HepG2 (cell line): Measurements from ENCODE around the gene B3GNT5. TPM values are rescaled to one million over a fixed set of nuclear protein-coding genes. Genes with fewer than 3 reads are reported as not detected.

Experiments used
- ATAC-seq: fragments of 200-7000 bp; cut with Tn5 transposase; 3 replicates; pipeline ENCODE4 v1.9.1; 2020; ENCODE audit warnings: mild to moderate bottlenecking, moderate library complexity
- BruUV-seq: library from RNA; stranded (reverse); fragments of 400-500 nt; replicated peaks from 2 replicates; lab custom pipeline; 2021; lab: Mats Ljungman, UMichigan
- CTCF ChIA-PET: fragments of 300-600 bp; formaldehyde crosslinking; extraction: SDS; loops from one replicate; lab custom pipeline; 2021; ENCODE audit warnings: low total read pairs, inconsistent platforms, low intra/inter-chr PET ratio; lab: Yijun Ruan, JAX
- POLR2A ChIA-PET: fragments of 350-600 bp; sonication (Branson Sonifier 250); formaldehyde crosslinking; loops from one replicate; lab custom pipeline; 2020; ENCODE audit warnings: antibody characterized with exemption, inconsistent platforms; lab: Yijun Ruan, JAX
- DNase-seq: peaks from one replicate; pipeline ENCODE4 v3.0.0-alpha.2; 2015; ENCODE audit warnings: low spot score
- FAIRE-seq: peaks from 3 replicates; lab custom pipeline; 2011; peaks lifted over from hg19 to GRCh38; lab: Jason Lieb, UNC
- H2AFZ ChIP-seq: one replicate; pipeline ENCODE4 v1.6.1; 2011; ENCODE audit warnings: low read length, inconsistent platforms
- H3K27ac ChIP-seq: fragments of 300-600 bp; 3 replicates; pipeline ENCODE4 v1.8.0; 2011; ENCODE audit warnings: mixed run types, mild to moderate bottlenecking, mixed read lengths, low read length, inconsistent platforms; ENCODE audit not compliant: insufficient read depth; ENCODE audit errors: extremely low read length
- H3K27me3 ChIP-seq, 2 experiments: fragments of 200-600 bp in 1 of 2; 2 replicates in 1 of 2; 3 replicates in 1 of 2; pipeline versions ENCODE4 v1.6.0 to v1.8.0; 2011; ENCODE audit warnings: low read length in 2 of 2, mild to moderate bottlenecking in 2 of 2, moderate library complexity in 2 of 2, inconsistent platforms in 1 of 2; ENCODE audit not compliant: insufficient read depth in 2 of 2, control insufficient read depth in 1 of 2
- H3K36me3 ChIP-seq, 2 experiments: fragments of 200-600 bp in 1 of 2; replicated peaks in 1 of 2; 2 replicates in 1 of 2; 3 replicates in 1 of 2; pipeline versions ENCODE4 v1.5.1 to v1.8.0; 2011; ENCODE audit warnings: low read length in 2 of 2, inconsistent platforms in 1 of 2; ENCODE audit not compliant: insufficient read depth in 2 of 2, control insufficient read depth in 1 of 2
- H3K4me1 ChIP-seq: 2 replicates; pipeline ENCODE4 v1.5.1; 2012; ENCODE audit warnings: low read length, inconsistent platforms; ENCODE audit not compliant: insufficient read depth
- H3K4me2 ChIP-seq: 2 replicates; pipeline ENCODE4 v1.6.0; 2011; ENCODE audit warnings: low read depth, low read length, inconsistent platforms
- H3K4me3 ChIP-seq, 3 experiments: fragments of 200-600 bp in 1 of 3; sonication (generic), shearing (Covaris generic) in 1 of 3; replicated peaks in 1 of 3; 2 replicates each; pipeline ENCODE4 v1.5.1; 2011 to 2016; ENCODE audit warnings: low read length in 3 of 3, inconsistent platforms in 2 of 3, low read depth in 2 of 3, mild to moderate bottlenecking in 2 of 3, control low read depth in 1 of 3, mixed read lengths in 1 of 3; ENCODE audit not compliant: insufficient read depth in 1 of 3
- H3K79me2 ChIP-seq: one replicate; pipeline ENCODE4 v1.6.1; 2011; ENCODE audit warnings: low read length, inconsistent platforms; ENCODE audit not compliant: insufficient read depth
- H3K9ac ChIP-seq: 2 replicates; pipeline ENCODE4 v1.6.0; 2011; ENCODE audit warnings: mild to moderate bottlenecking, low read depth, low read length, inconsistent platforms; ENCODE audit not compliant: insufficient read depth
- H3K9me3 ChIP-seq: 2 replicates; pipeline ENCODE4 v1.5.1; 2012; ENCODE audit warnings: mild to moderate bottlenecking, low read length
- H4K20me1 ChIP-seq: 2 replicates; pipeline ENCODE4 v1.6.0; 2011; ENCODE audit warnings: inconsistent platforms, mild to moderate bottlenecking, low read length, moderate library complexity; ENCODE audit not compliant: insufficient read depth
- ARHGAP35 ChIP-seq: sonication (generic); formaldehyde crosslinking; IDR thresholded peaks from 2 replicates; pipeline ENCODE4 v1.9.0; 2022; ENCODE audit warnings: mild to moderate bottlenecking, inconsistent platforms, moderate library complexity, missing genetic modification reagents, borderline replicate concordance
- ATF7 ChIP-seq, 2 experiments: fragments of 450-650 bp in 1 of 2; sonication (generic) in 1 of 2; formaldehyde crosslinking in 1 of 2; IDR thresholded peaks; 2 replicates each; pipeline versions ENCODE4 v1.4.0 to v1.6.1; 2016 to 2020; ENCODE audit warnings: antibody characterized with exemption in 1 of 2, mild to moderate bottlenecking in 1 of 2, missing genetic modification reagents in 1 of 2
- FOXC1 ChIP-seq: sonication (generic); formaldehyde crosslinking; IDR thresholded peaks from 2 replicates; pipeline ENCODE4 v1.8.0; 2022; ENCODE audit warnings: mild to moderate bottlenecking, missing genetic modification reagents, borderline replicate concordance
- FOXO4 ChIP-seq: sonication (generic); formaldehyde crosslinking; conservative IDR thresholded peaks from 2 replicates; pipeline ENCODE4 v1.8.1; 2023; ENCODE audit warnings: missing genetic modification reagents
- ZBED4 ChIP-seq: sonication (generic); formaldehyde crosslinking; IDR thresholded peaks from 2 replicates; pipeline ENCODE4 v1.4.0; 2020; ENCODE audit warnings: missing genetic modification reagents, borderline replicate concordance
- WGBS: methylation state at CpG from one replicate; pipeline ENCODE4 v1.1.6; 2017; ENCODE audit warnings: low lambda C conversion rate; 5-methylcytosine and 5-hydroxymethylcytosine counted together
- in situ Hi-C: cut with HindIII; loops from 2 replicates; pipeline ENCODE4 v1.10.0; 2017; ENCODE audit warnings: low pct_unique_long_range_greater_than_20kb; ENCODE audit not compliant: extremely low pct_ligation_motif_present
- intact Hi-C: fragments of 100-400 bp; cut with micrococcal nuclease; formaldehyde crosslinking; loops from one replicate; pipeline ENCODE4 v1.10.0; 2022; ENCODE audit not compliant: unreplicated experiment
- polyA plus RNA-seq, 8 experiments: library from polyadenylated mRNA; depleted of rRNA in 3 of 8; stranded (reverse) in 7 of 8; unstranded in 1 of 8; fragments of >200 nt; fragmentation: Illumina TruSeq in 4 of 8; extraction: Trizol in 4 of 8; gene quantifications; 2 replicates each; pipeline versions ENCODE4 v1.2.1 to v1.2.3, GENCODE V29; 2011 to 2016; ENCODE audit warnings: low read depth in 4 of 8, missing spikeins in 1 of 8, mixed read lengths in 1 of 8; ENCODE audit not compliant: insufficient read depth in 1 of 8
- total RNA-seq, 5 experiments: library from RNA; depleted of rRNA; stranded (reverse); fragments of >200 nt; fragmentation: Illumina TruSeq; extraction: Trizol; gene quantifications; 2 replicates each; pipeline ENCODE4 v1.2.3, GENCODE V29; 2016; ENCODE audit warnings: low read depth in 1 of 5
- TF ChIP-seq, protein P1 (sequence below): IDR thresholded peaks from 2 replicates; pipeline ENCODE4 v1.6.1; 2016; ENCODE audit warnings: missing genetic modification reagents, missing compliant biosample characterization
- TF ChIP-seq, protein P2 (sequence below): sonication (generic); formaldehyde crosslinking; IDR thresholded peaks from 2 replicates; pipeline ENCODE4 v1.4.0; 2020; ENCODE audit warnings: low read depth, mild to moderate bottlenecking, missing genetic modification reagents
- TF ChIP-seq, protein P3 (sequence below): sonication (generic); formaldehyde crosslinking; IDR thresholded peaks from 2 replicates; pipeline ENCODE4 v1.4.0; 2020; ENCODE audit warnings: missing genetic modification reagents, mild to moderate bottlenecking, borderline replicate concordance

The B3GNT5 gene
- total and polyA plus RNA-seq, 2 of the 13 experiments (the other 11 are each of a cell fraction or from before 2014, with no cell fraction given): not detected

- Histone ChIP-seq H3K27ac (no peak overlapping the region), H3K27me3 (peaks cover 1 to 33% of the 10 kb centered on the region in 2 experiments; a peak in 3 of 5 replicates), H4K20me1 (no peaks in the 10 kb centered on the region), H3K9me3 (no peaks in the 10 kb centered on the region), H3K4me3 (no peak overlapping the region), H3K36me3 (no peaks in the 10 kb centered on the region), H2AFZ (no peak overlapping the region), H3K4me1 (no peaks in the 10 kb centered on the region), H3K79me2 (no peaks in the 10 kb centered on the region), H3K4me2 (no peak overlapping the region), H3K9ac (no peak overlapping the region)
- in situ Hi-C loops (no loop called here), intact Hi-C loops (no loop called here)
- WGBS: 2% methylated on average over 2 of the region's 2 CpGs
- CTCF ChIA-PET: no interaction called here
- DNase-seq (no peak), FAIRE-seq (no peak), ATAC-seq (no peak)
- POLR2A ChIA-PET: no interaction called here
- no TSS peak for BruUV-seq
- TF ChIP-seq, protein P1, sequence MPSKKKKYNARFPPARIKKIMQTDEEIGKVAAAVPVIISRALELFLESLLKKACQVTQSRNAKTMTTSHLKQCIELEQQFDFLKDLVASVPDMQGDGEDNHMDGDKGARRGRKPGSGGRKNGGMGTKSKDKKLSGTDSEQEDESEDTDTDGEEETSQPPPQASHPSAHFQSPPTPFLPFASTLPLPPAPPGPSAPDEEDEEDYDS (CRISPR knock-in tag): no peak
- TF ChIP-seq FOXC1 (CRISPR knock-in tag) (no peak), ATF7 (IDR thresholded peaks at IDR 0.05) (0 out of 2 replicates have a peak, but pooled peaks have one; percentile 12), ATF7 (CRISPR knock-in tag; IDR thresholded peaks at IDR 0.05) (no peak), ARHGAP35 (CRISPR knock-in tag) (no peak), ZBED4 (no peak), FOXO4 (no peak)
- TF ChIP-seq, protein P2, sequence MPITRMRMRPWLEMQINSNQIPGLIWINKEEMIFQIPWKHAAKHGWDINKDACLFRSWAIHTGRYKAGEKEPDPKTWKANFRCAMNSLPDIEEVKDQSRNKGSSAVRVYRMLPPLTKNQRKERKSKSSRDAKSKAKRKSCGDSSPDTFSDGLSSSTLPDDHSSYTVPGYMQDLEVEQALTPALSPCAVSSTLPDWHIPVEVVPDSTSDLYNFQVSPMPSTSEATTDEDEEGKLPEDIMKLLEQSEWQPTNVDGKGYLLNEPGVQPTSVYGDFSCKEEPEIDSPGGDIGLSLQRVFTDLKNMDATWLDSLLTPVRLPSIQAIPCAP (CRISPR knock-in tag): no peak
- TF ChIP-seq, protein P3, sequence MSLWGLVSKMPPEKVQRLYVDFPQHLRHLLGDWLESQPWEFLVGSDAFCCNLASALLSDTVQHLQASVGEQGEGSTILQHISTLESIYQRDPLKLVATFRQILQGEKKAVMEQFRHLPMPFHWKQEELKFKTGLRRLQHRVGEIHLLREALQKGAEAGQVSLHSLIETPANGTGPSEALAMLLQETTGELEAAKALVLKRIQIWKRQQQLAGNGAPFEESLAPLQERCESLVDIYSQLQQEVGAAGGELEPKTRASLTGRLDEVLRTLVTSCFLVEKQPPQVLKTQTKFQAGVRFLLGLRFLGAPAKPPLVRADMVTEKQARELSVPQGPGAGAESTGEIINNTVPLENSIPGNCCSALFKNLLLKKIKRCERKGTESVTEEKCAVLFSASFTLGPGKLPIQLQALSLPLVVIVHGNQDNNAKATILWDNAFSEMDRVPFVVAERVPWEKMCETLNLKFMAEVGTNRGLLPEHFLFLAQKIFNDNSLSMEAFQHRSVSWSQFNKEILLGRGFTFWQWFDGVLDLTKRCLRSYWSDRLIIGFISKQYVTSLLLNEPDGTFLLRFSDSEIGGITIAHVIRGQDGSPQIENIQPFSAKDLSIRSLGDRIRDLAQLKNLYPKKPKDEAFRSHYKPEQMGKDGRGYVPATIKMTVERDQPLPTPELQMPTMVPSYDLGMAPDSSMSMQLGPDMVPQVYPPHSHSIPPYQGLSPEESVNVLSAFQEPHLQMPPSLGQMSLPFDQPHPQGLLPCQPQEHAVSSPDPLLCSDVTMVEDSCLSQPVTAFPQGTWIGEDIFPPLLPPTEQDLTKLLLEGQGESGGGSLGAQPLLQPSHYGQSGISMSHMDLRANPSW (CRISPR knock-in tag): no peak
Observed at GRCh38 chr3:183283886-183284285, 30.8 kb downstream of the B3GNT5 start.
